Pulmonary artery endothelial cell (primary cell): ENCODE measurements around the gene KASH5. TPM values are rescaled to one million over a fixed set of nuclear protein-coding genes. Genes with fewer than 3 reads are reported as not detected.
"Not testable (repeated sequence)": the region's sequence is repeated elsewhere in the genome, so short reads cannot be mapped to it uniquely, and the experiment has no call there.

Source experiments
- DNase-seq: peaks from one replicate; pipeline ENCODE4 v3.0.0-alpha.2; 2011; ENCODE audit warnings: low read depth, low spot score
- total RNA-seq: library from RNA; depleted of rRNA; stranded (reverse); fragments of >200 nt; gene quantifications from 2 replicates; pipeline ENCODE4 v1.2.3, GENCODE V29; 2014

The KASH5 gene
- total RNA-seq, 1 donor from 2014 or later = not detected

DNA sequence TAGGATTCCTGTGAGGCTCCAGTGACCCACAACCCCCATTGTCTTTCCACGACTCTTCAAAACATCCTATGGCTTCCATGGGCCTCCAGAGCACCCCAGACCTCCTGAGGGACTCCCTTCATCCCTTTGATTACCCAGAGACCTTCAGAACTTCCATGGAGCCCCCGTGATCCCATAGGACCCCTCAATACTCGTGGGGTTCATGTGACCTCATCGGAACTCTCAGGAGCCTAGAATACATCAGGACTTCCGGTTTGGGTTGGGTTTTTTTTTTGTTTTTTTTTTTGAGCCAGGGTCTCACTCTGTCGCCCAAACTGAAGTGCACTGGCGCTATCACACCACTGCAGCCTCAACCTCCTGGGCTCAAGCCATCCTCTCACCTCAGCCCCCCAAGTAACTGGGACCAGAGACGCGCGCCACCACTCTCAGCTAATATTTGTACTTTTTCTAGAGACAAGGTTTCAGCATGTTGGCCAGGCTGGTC is 65.8 kb downstream of the KASH5 start:
- no peak for DNase-seq

DNA sequence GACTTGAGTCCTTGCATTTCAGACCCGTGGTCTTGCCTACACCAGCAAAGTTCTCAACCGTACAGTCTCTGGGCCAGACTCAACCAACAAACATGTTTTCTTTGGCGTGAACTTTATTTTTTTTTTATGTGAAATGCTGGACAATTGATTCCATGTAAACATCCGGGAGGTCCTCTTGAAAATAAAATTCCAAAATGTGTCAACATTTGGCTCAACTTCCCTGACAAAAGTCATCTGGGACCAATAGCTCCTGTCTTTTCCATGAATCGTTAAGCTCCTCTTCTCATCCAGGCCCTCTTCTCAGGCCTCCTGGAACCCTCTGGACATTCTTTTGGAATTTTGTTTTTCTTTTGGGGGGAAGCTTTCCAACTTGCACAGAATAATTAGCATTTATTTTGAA is 67.7 kb downstream of the KASH5 start:
- DNase-seq = no peak

DNA sequence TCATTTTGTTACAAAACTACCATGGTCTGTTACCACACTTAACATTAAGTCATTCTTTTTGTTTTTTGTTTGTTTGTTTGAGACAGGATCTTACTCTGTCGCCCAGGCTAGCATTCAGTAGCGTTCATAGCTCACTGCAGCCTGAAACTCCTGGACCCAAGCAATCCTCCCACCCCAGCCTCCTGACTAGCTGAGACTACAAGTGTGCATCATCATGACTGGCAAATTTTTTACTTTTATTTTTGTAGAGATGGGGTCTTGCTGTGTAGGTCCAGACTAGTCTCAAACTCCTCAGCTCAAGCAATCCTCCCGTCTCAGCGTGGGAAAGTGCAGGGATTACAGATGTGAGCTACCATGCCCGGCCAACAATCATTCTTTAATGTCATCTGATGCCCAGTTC is 68.3 kb downstream of the KASH5 start:
- DNase-seq = no peak

DNA sequence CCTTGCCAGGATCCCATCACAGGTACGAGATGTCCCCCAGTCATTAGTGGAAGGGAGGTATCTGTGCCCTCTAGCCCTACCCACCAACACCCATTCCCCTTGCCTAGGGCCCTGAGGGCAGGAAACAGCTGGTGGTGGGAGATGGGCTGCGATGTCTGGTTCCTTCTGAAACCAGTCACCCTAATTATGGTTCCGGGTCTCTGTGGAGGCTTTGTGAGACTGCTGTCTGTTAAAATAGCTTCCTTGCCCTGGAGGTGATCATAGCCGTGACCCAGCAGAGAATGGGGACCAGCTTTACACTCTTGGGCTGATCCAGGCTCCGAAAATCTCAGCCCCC is 70.5 kb downstream of the KASH5 start:
- DNase-seq = no peak

DNA sequence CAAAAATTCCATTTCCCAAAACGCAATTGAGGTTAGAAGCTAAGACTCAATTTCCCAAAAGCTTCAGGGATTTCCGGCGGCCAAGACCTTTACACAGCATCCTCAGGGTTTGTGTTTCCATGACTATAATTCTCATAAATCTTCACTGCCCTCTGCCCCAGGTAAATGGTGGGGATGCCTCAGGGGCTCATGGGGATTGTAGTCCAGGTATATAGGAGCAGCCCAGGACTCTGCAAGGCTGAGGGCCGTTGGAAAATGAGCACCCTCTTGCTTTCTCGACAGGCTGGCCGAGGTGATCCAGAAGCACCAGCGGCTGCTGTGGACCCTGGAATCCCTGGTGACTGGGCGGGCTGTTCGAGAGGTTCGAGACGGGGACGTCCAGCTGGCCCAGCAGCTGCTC is 71.3 kb downstream of the KASH5 start:
- DNase-seq = no peak

DNA sequence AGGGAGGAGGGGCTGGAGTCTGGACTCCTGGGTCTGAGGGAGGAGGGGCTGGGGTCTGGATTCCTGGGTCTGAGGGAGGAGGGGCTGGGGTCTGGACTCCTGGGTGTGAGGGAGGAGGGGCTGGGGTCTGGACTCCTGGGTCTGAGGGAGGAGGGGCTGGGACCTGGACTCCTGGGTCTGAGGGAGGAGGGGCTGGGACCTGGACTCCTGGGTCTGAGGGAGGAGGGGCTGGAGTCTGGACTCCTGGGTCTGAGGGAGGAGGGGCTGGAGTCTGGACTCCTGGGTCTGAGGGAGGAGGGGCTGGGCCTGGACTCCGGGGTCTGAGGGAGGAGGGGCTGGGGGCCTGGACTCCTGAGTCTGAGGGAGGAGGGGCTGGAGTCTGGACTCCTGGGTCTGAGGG is 73.1 kb downstream of the KASH5 start:
- not testable (repeated sequence) for DNase-seq

DNA sequence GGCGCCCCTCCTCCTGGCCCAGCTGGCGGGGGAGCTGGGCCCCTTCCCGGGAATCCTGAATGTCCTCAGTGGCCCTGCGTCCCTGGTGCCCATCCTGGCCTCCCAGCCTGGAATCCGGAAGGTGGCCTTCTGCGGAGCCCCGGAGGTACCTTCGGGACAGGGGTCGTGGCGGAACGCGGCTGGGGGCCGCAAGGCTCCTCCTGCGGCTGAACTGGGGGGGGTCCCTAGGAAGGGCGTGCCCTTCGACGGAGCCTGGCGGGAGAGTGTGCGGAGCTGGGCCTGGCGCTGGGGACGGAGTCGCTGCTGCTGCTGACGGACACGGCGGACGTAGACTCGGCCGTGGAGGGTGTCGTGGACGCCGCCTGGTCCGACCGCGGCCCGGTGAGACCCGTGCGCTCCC is 73.6 kb downstream of the KASH5 start:
- DNase-seq = no peak

DNA sequence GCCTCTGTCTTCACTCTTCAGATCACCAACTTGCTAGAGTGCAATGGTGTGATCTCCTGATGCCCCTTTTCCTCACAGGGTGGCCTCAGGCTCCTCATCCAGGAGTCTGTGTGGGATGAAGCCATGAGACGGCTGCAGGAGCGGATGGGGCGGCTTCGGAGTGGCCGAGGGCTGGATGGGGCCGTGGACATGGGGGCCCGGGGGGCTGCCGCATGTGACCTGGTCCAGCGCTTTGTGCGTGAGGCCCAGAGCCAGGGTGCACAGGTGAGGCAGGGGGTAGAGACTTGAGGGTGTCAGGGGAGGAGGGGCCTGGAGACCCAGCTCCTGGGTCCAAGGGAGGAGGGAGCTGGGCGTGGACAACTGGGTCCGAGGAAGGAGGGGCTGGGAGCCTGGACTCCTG is 74.4 kb downstream of the KASH5 start:
- no peak for DNase-seq

DNA sequence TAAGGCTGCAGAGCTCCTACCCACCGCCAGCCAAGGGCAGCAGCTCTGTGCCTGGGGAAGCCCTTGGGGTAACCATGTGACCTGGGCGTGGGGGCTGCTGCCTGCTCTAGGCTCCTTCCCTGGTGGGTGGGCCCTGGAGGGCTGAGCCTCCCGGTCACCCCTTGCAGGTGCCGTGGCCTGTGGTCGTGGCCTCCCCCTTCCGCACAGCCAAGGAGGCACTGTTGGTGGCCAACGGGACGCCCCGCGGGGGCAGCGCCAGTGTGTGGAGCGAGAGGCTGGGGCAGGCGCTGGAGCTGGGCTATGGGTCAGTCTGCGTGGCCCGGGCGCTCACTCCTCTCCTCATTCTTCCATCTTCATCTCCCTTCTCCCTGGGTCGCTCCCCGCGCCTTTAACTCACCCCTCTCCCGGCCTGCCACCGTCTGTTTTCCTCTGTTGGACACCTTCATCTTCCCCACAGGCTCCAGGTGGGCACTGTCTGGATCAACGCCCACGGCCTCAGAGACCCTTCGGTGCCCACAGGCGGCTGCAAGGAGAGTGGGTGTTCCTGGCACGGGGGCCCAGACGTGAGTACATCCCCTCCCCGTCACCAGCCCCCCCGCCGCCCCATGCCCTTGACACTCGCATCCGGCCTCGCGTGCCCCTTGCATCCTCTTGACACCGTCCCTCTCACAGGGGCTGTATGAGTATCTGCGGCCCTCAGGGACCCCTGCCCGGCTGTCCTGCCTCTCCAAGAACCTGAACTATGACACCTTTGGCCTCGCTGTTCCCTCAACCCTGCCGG is 76.1 kb downstream of the KASH5 start:
- no peak for DNase-seq

DNA sequence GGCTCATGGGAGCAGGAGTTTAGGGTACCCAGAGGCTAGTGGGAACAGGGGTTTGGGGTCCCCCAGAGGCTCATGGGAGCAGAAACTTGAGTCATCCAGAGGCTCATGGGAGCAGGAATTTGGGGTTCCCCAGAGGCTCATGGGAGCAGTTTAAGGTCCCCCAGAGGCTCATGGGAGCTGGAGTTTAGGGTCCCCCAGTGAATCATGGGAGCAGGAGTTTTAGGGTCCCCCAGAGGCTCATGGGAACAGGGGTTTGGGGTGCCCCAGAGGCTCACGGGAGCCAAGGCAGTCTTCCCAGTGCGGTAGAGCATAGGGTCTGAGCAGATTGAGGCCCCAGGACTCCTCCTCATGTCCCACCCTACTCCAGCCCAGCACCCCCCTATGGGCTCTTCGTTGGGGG is 77.3 kb downstream of the KASH5 start:
- DNase-seq = no peak

Other genes starting within 250 kb of the KASH5 start
- gene HRC, start 232.9 kb upstream of the KASH5 start, total RNA-seq = not detected in 2 replicates
- gene TRPM4, start 230.5 kb upstream of the KASH5 start, total RNA-seq = 9.8 and 14.4 TPM in 2 replicates
- 0.07 and 0.13 TPM in 2 replicates for gene SLC6A16, start 63.1 kb upstream of the KASH5 start, total RNA-seq
- gene CD37, start 52.8 kb upstream of the KASH5 start, total RNA-seq = not detected in 2 replicates
- gene TEAD2, start 25.8 kb upstream of the KASH5 start, total RNA-seq = 46.0 and 46.5 TPM in 2 replicates
- gene DKKL1, start 24.4 kb upstream of the KASH5 start, total RNA-seq = 0.14 TPM in 1 of 2 replicates, not detected in the other
- not detected in 2 replicates for gene PTH2, start 35.2 kb downstream of the KASH5 start, total RNA-seq
- not detected in 2 replicates for gene GFY, start 37.1 kb downstream of the KASH5 start, total RNA-seq
- 0.04 TPM in 1 of 2 replicates, not detected in the other for gene SLC17A7, start 53.3 kb downstream of the KASH5 start, total RNA-seq
- gene PIH1D1, start 63.6 kb downstream of the KASH5 start, total RNA-seq = 128 and 170 TPM in 2 replicates
- gene ALDH16A1, start 65.0 kb downstream of the KASH5 start, total RNA-seq = 54.9 and 58.8 TPM in 2 replicates
- gene FLT3LG, start 86.0 kb downstream of the KASH5 start, total RNA-seq = 1.6 and 2.4 TPM in 2 replicates
- gene RPL13A, start 99.4 kb downstream of the KASH5 start, total RNA-seq = 2,556 and 3,423 TPM in 2 replicates
- gene RPS11, start 108.2 kb downstream of the KASH5 start, total RNA-seq = 1,813 and 2,923 TPM in 2 replicates
- 59.5 and 85.5 TPM in 2 replicates for gene FCGRT, start 124.4 kb downstream of the KASH5 start, total RNA-seq
- 101 and 237 TPM in 2 replicates for gene RCN3, start 139.8 kb downstream of the KASH5 start, total RNA-seq
- gene NOSIP, start 192.3 kb downstream of the KASH5 start, total RNA-seq = 107 and 113 TPM in 2 replicates
- 3.1 and 4.1 TPM in 2 replicates for gene PRRG2, start 193.1 kb downstream of the KASH5 start, total RNA-seq
- 1.8 and 2.0 TPM in 2 replicates for gene PRR12, start 202.9 kb downstream of the KASH5 start, total RNA-seq